H1 (cell line): ENCODE results near the gene NFIX. TPM values are rescaled to one million over a fixed set of nuclear protein-coding genes. Genes with fewer than 3 reads are reported as not detected.

ENCODE experiments used
- BRCA1 ChIP-seq: IDR thresholded peaks from 2 replicates; pipeline ENCODE4 v1.6.1; 2012; ENCODE audit warnings: low read depth, low read length, improper control_type of control experiment
- SIN3A ChIP-seq, 2 experiments: IDR thresholded peaks in 1 of 2; conservative IDR thresholded peaks in 1 of 2; 2 replicates each; pipeline ENCODE4 v1.6.1; 2011 to 2012; ENCODE audit warnings: low read length in 2 of 2, improper control_type of control experiment in 1 of 2, low read depth in 1 of 2, mild to moderate bottlenecking in 1 of 2
- SRF ChIP-seq: IDR thresholded peaks from 2 replicates; pipeline ENCODE4 v1.6.1; 2011; ENCODE audit warnings: mild to moderate bottlenecking, low read depth, low read length, moderate library complexity
- SUZ12 ChIP-seq: fragments of 200-600 bp; sonication (generic); IDR thresholded peaks from 2 replicates; pipeline ENCODE4 v1.6.1; 2012; ENCODE audit warnings: mild to moderate bottlenecking, inconsistent platforms, low read length, moderate library complexity, mixed read lengths
- TBP ChIP-seq: IDR thresholded peaks from 2 replicates; pipeline ENCODE4 v1.6.1; 2011; ENCODE audit warnings: low read depth, low read length, improper control_type of control experiment
- TEAD4 ChIP-seq: IDR thresholded peaks from 2 replicates; pipeline ENCODE4 v1.6.1; 2012; ENCODE audit warnings: low read depth, low read length, inconsistent platforms, mixed read lengths
- ZNF274 ChIP-seq: IDR thresholded peaks from 2 replicates; pipeline ENCODE4 v1.7.0; 2012; ENCODE audit warnings: low read length, borderline replicate concordance; ENCODE audit errors: extremely low read depth
- polyA plus RNA-seq, 7 experiments: library from polyadenylated mRNA; depleted of rRNA in 3 of 7; stranded (reverse) in 5 of 7; unstranded in 2 of 7; fragments of >200 nt in 5 of 7; fragments of 200-250 nt in 2 of 7; gene quantifications; 1 replicate in 5 of 7; 2 replicates in 1 of 7; 4 replicates in 1 of 7; pipeline versions ENCODE4 v1.2.1 to v1.2.3, GENCODE V29; 2011 to 2013; ENCODE audit warnings: missing spikeins in 2 of 7, mixed read lengths in 2 of 7
- total RNA-seq: library from RNA; stranded (reverse); fragmentation: NEBNext Ultra II Directional; extraction: Animal tissue kit (Norgen Biotek cat#: 25700); gene quantifications from 2 replicates; pipeline ENCODE4 v1.2.1, GENCODE V29; 2021
- TF ChIP-seq, protein P1 (sequence below): fragments of 300-600 bp; sonication (generic); IDR thresholded peaks from 2 replicates; pipeline ENCODE4 v1.7.1; 2012; ENCODE audit warnings: low read length, moderate library complexity, mild to moderate bottlenecking, inconsistent platforms; ENCODE audit not compliant: insufficient replicate concordance
- TF ChIP-seq, protein P2 (sequence below), 3 experiments: IDR thresholded peaks; 1 replicate in 2 of 3; 2 replicates in 1 of 3; pipeline versions ENCODE4 v1.5.1 to v1.6.1; 2011; ENCODE audit warnings: low read length in 3 of 3, mild to moderate bottlenecking in 3 of 3, inconsistent platforms in 2 of 3, low read depth in 1 of 3, moderate library complexity in 1 of 3; ENCODE audit not compliant: insufficient read depth in 1 of 3; ENCODE audit errors: control extremely low read depth in 1 of 3

The NFIX gene
- total and polyA plus RNA-seq, 2 of the 8 experiments (the other 6 are each of a cell fraction or from before 2014, with no cell fraction given), result 0.03 to 0.20 TPM

DNA sequence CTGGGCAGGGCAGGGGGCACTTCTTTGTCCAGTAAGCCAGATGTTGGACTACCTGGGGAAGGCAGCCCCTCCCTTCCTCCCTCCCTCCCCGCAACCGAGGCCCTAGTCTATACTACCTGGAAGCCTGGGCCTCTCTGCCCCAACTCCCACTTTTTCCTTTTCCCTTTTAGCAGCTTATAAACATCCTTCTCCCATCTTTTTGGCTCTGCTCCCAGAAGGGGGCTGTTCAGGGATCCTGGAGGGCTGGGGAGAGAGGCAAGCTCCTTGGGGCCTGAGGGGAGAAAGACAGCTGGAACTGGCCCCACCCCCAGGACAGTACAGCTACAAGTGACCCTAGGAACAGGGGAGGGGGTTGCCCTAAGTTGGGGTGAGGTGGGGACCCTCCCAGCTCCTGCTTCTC lies 62.5 kb downstream of the NFIX start (continued):
- TF ChIP-seq, protein P1, sequence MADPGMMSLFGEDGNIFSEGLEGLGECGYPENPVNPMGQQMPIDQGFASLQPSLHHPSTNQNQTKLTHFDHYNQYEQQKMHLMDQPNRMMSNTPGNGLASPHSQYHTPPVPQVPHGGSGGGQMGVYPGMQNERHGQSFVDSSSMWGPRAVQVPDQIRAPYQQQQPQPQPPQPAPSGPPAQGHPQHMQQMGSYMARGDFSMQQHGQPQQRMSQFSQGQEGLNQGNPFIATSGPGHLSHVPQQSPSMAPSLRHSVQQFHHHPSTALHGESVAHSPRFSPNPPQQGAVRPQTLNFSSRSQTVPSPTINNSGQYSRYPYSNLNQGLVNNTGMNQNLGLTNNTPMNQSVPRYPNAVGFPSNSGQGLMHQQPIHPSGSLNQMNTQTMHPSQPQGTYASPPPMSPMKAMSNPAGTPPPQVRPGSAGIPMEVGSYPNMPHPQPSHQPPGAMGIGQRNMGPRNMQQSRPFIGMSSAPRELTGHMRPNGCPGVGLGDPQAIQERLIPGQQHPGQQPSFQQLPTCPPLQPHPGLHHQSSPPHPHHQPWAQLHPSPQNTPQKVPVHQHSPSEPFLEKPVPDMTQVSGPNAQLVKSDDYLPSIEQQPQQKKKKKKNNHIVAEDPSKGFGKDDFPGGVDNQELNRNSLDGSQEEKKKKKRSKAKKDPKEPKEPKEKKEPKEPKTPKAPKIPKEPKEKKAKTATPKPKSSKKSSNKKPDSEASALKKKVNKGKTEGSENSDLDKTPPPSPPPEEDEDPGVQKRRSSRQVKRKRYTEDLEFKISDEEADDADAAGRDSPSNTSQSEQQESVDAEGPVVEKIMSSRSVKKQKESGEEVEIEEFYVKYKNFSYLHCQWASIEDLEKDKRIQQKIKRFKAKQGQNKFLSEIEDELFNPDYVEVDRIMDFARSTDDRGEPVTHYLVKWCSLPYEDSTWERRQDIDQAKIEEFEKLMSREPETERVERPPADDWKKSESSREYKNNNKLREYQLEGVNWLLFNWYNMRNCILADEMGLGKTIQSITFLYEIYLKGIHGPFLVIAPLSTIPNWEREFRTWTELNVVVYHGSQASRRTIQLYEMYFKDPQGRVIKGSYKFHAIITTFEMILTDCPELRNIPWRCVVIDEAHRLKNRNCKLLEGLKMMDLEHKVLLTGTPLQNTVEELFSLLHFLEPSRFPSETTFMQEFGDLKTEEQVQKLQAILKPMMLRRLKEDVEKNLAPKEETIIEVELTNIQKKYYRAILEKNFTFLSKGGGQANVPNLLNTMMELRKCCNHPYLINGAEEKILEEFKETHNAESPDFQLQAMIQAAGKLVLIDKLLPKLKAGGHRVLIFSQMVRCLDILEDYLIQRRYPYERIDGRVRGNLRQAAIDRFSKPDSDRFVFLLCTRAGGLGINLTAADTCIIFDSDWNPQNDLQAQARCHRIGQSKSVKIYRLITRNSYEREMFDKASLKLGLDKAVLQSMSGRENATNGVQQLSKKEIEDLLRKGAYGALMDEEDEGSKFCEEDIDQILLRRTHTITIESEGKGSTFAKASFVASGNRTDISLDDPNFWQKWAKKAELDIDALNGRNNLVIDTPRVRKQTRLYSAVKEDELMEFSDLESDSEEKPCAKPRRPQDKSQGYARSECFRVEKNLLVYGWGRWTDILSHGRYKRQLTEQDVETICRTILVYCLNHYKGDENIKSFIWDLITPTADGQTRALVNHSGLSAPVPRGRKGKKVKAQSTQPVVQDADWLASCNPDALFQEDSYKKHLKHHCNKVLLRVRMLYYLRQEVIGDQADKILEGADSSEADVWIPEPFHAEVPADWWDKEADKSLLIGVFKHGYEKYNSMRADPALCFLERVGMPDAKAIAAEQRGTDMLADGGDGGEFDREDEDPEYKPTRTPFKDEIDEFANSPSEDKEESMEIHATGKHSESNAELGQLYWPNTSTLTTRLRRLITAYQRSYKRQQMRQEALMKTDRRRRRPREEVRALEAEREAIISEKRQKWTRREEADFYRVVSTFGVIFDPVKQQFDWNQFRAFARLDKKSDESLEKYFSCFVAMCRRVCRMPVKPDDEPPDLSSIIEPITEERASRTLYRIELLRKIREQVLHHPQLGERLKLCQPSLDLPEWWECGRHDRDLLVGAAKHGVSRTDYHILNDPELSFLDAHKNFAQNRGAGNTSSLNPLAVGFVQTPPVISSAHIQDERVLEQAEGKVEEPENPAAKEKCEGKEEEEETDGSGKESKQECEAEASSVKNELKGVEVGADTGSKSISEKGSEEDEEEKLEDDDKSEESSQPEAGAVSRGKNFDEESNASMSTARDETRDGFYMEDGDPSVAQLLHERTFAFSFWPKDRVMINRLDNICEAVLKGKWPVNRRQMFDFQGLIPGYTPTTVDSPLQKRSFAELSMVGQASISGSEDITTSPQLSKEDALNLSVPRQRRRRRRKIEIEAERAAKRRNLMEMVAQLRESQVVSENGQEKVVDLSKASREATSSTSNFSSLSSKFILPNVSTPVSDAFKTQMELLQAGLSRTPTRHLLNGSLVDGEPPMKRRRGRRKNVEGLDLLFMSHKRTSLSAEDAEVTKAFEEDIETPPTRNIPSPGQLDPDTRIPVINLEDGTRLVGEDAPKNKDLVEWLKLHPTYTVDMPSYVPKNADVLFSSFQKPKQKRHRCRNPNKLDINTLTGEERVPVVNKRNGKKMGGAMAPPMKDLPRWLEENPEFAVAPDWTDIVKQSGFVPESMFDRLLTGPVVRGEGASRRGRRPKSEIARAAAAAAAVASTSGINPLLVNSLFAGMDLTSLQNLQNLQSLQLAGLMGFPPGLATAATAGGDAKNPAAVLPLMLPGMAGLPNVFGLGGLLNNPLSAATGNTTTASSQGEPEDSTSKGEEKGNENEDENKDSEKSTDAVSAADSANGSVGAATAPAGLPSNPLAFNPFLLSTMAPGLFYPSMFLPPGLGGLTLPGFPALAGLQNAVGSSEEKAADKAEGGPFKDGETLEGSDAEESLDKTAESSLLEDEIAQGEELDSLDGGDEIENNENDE, result no peak
- TF ChIP-seq TBP (no peak), BRCA1 (no peak), SIN3A (conservative IDR thresholded peaks at IDR 0.05 in 1 of 2, IDR thresholded peaks at IDR 0.05 in 1 of 2; ENCODE audit: low read depth in 1 of 2, low read length in 2 of 2) (no peak), SRF (no peak), SUZ12 (no peak), ZNF274 (no peak), TEAD4 (no peak)
- TF ChIP-seq, protein P2, sequence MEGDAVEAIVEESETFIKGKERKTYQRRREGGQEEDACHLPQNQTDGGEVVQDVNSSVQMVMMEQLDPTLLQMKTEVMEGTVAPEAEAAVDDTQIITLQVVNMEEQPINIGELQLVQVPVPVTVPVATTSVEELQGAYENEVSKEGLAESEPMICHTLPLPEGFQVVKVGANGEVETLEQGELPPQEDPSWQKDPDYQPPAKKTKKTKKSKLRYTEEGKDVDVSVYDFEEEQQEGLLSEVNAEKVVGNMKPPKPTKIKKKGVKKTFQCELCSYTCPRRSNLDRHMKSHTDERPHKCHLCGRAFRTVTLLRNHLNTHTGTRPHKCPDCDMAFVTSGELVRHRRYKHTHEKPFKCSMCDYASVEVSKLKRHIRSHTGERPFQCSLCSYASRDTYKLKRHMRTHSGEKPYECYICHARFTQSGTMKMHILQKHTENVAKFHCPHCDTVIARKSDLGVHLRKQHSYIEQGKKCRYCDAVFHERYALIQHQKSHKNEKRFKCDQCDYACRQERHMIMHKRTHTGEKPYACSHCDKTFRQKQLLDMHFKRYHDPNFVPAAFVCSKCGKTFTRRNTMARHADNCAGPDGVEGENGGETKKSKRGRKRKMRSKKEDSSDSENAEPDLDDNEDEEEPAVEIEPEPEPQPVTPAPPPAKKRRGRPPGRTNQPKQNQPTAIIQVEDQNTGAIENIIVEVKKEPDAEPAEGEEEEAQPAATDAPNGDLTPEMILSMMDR (IDR thresholded peaks at IDR 0.05; ENCODE audit: control extremely low read depth in 1 of 3, insufficient read depth in 1 of 3, low read depth in 1 of 3, low read length in 3 of 3), result no peak
